Right ventricle myocardium superior (tissue), 1 donor: Measurements from ENCODE around the gene HOOK1. TPM values are rescaled to one million over a fixed set of nuclear protein-coding genes. Genes with fewer than 3 reads are reported as not detected.
A peak's percentile ranks its signal among the peaks of the same experiment; 100 is the strongest.

Experiments used
- ATAC-seq: fragments of 200-7000 bp; cut with Tn5 transposase; one replicate; pipeline ENCODE4 v1.9.1; 2020; ENCODE audit warnings: mild to moderate bottlenecking; ENCODE audit not compliant: poor library complexity
- DNase-seq: peaks from one replicate; pipeline ENCODE4 v3.0.0-alpha.2; 2020
- intact Hi-C: fragments of 100-400 bp; cut with DNase I; formaldehyde crosslinking; loops from one replicate; pipeline ENCODE4 v1.11.2; 2022
- long read RNA-seq: library from polyadenylated mRNA; unstranded; transcript quantifications from one replicate; pipeline ENCODE4 v2.0.0, GENCODE V29; 2021
- total RNA-seq: library from RNA; stranded (reverse); fragmentation: NEBNext Ultra II Directional; extraction: Animal tissue kit (Norgen Biotek cat#: 25700); gene quantifications from one replicate; pipeline ENCODE4 v1.2.1, GENCODE V29; 2021
- donor health status: DM: no; HTN: yes; CAD: no; lungs with severe emphysema.

HOOK1 gene
- 6.3 TPM for total RNA-seq
- long read RNA-seq, full-length matches to known transcripts: 6 of 7 reads
- long read RNA-seq, partial matches to known transcripts: 0 of 7 reads
- long read RNA-seq, other reads (novel, unspliced or antisense): 1 of 7 reads

DNA sequence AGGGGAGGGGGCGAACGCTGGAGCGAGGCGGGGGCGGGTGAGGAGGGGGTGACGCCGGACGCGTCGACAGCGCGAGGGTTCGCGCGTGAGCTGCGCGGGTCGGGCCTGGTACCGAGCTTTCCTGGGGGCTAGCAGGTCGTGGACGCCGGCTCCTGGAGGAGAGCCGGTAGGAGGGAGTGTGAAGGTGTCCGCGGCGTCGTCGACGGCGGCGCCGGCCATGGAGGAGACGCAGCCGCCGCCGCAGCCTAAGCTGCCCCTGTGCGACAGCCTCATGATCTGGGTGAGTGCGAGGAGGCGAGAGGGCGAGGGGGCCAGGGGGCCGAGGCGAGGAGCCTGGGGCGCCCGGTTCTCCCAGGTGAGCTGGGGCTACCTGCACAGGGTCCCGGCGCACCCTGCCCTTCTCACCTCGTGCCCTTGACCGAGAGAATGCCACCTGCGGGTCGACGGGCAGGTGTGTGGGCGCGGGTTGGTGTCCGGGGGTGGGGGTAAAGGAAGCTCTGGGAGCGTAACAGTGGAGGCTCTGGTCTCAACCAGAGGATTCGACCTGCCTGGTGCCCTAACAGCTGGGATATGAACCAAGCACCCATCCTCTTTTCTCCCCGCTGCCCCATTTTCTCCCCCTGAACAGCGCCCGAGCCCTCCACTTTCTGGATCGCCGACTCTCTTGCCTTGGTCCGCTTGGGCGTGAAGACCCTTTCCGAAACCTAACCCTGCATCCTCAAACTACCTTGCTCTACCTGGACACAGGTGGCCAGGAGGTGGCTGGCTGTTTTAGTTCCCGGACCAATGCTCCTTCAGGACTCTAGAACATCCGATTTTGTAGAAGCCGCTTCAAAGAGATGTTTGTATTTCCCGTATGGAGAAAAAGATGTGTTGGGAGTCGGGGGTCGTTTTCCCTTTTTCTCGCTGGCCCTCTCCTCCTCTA lies at the start of gene HOOK1:
HOOK1 (plus strand) TSS at position 49 of the 925 bp plus-strand sequence; CDS start at position 218, 169 bp downstream.
- DNase-seq (no peak), ATAC-seq (peak; percentile 26)
- intact Hi-C loops: no loop called here

GRCh38 chr1:59765011-59765730 lies 49.6 kb upstream of the HOOK1 start:
- ATAC-seq (no peak), DNase-seq (no peak)
- intact Hi-C loops: no loop called here

DNA sequence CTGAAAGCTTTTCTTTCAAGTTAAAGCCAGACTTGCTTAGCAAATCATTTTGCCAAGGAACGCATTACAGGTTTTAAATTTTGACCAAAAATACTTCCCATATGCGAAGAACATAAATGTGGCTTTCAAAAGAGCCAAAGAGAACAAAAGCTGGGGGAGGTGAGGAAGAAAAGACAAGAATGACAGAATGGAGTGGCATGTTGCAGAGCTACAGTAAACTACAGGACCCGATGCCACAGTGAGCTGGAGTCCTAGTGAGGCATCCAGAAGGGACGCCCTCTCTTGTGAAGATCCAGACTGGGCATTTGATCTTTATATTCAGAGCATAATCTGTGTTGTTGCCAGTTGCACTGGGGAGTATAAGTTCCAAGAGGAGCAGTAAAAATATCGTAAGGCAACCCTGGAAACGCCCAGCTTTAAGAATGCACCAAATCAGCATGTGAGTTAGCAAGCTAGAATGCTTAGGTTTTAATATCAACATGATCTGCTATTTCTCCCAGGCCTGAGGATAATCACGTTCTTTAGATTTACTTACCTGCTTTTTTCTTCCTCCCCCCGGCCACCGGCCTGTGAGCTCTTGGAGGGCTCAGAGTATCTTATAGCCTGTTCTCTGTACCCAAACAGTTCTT lies 48.4 kb upstream of the HOOK1 start:
- intact Hi-C loops: no loop called here
- no peak for ATAC-seq
- no peak for DNase-seq

- intact Hi-C loops: no loop called here
- ATAC-seq (no peak), DNase-seq (no peak)
Observed at GRCh38 chr1:59767119-59767518, 47.6 kb upstream of the HOOK1 start.

DNA sequence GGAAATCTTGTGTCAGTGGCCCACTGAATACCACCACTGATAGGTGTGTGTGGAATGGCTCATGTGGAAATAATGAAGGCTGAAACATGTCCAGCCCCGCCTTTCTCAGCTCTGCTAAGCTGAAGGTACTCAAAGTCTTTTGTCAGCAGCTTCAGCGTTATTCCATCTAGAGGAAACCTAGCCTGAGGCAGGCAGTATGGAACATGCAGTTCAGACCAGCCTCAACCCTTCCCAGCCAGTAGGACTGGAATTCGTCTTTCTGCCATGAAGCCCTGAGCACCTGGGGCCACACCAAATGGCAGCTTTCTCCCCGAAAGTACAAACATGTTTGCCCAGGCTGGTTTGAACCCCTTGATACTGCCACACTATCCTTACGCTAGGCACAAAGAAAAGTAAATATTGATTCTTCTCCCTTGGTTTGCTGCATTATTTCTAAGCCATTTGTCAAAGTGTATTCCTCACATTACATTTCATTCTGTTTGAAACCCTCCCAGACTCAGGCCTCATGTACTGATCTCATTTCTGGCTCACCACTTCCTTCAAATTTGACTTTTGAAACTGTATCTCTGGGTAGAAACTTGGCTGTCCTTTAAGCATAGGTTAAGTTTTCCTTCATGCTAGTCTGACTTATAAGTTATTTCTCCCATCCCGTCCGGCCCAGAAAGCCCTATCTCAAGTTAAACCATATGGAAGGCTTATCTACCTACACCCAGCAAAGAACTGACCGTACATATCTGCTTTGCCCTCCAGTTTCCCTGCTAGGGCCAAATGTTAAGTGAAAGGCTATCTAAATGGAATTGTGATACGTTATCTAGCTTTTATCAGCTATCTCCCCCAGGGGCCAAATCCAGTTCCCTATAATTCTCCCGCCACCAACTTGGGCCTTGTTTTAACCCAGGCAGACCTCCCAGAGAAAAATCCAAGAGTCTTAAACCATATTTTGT lies 45.7 kb upstream of the HOOK1 start:
- intact Hi-C loops: no loop called here
- DNase-seq (no peak), ATAC-seq (no peak)

GRCh38 chr1:59769736-59770095 lies 45.0 kb upstream of the HOOK1 start:
- ATAC-seq: no peak
- no peak for DNase-seq
- intact Hi-C loops: no loop called here

GRCh38 chr1:59771361-59771760 lies 43.4 kb upstream of the HOOK1 start:
- intact Hi-C loops: no loop called here
- DNase-seq: no peak
- ATAC-seq: no peak

- ATAC-seq (no peak), DNase-seq (no peak)
- intact Hi-C loops: no loop called here
Observed at GRCh38 chr1:59775480-59775879, 39.3 kb upstream of the HOOK1 start.

- DNase-seq (no peak), ATAC-seq (no peak)
- intact Hi-C loops: no loop called here
Observed at GRCh38 chr1:59776960-59777852, 37.5 kb upstream of the HOOK1 start.

DNA sequence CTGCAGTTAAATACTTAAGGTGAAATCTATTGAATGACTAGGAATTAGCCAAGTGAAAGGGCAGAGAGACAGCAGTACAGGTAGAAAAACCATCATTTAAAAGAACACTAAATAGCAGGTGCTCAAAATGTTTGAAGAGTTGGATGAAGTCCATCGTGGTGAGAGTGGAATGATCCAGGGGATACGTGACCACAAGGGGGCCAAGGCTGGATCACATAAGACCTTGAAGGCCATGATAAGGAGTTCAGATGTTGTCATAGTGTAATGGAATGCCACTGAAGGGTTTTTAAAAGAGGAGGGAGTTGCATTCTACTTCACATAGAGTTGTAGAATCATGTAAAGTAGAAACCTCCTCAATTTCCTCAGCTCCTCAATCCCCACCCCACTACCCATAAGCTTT lies 34.8 kb upstream of the HOOK1 start:
- ATAC-seq (no peak), DNase-seq (no peak)
- intact Hi-C loops: no loop called here

GRCh38 chr1:59788825-59789224 lies 25.9 kb upstream of the HOOK1 start:
- ATAC-seq (no peak), DNase-seq (no peak)
- intact Hi-C loops: no loop called here

GRCh38 chr1:59798600-59798999 lies 16.1 kb upstream of the HOOK1 start:
- DNase-seq: no peak
- intact Hi-C loops: no loop called here

GRCh38 chr1:59803458-59804038 lies 11.2 kb upstream of the HOOK1 start:
- ATAC-seq (no peak), DNase-seq (no peak)
- intact Hi-C loops: no loop called here

More at GRCh38 chr1:59798600-59798999, 16.1 kb upstream of the HOOK1 start:
- ATAC-seq: no peak

DNA sequence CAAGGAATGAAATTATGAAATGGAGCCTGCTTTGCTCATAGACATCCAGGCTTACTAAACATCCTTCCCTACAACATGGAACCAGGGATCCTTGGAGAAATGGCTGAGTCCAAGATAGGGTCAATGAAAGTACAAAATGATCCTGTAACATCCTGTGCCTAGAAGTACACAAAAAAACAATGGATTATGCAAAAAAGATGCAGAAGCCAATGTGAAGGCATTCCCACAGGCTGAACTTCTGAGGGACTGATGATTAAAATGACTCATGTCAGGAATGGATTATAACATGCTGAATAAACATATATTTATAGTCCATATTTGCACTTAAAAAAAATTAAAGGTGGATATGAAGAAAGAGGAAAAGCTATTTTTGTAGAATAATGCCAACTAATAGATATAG lies 10.4 kb upstream of the HOOK1 start:
- DNase-seq (no peak), ATAC-seq (no peak)
- intact Hi-C loops: no loop called here

DNA sequence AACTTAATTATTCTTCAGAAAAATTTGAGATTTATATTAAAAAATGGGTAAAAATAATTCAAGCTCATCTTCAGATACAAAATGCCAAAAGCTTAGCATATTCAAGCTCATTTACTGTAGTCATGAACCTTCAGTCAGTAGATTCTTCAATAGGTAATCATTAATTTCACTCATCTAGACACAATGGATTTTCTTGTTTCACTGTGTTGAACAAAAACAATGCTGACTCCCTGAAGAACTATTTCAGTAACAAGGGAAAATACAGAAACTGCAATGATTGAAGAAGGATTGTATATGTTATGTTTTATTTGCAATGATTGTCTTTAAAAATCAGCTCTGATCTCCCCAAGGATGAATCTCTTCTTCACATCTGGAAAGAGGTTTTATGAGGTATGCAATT lies 9.2 kb upstream of the HOOK1 start:
- intact Hi-C loops: no loop called here
- no peak for DNase-seq
- ATAC-seq: no peak

- intact Hi-C loops: no loop called here
- peak; percentile 90 for ATAC-seq
- DNase-seq: peak; percentile 84
Observed at GRCh38 chr1:59814180-59814900, 409 bp upstream of the HOOK1 start.
